HepG2 (cell line): ENCODE measurements around the gene KRTAP10-9. TPM values are rescaled to one million over a fixed set of nuclear protein-coding genes. Genes with fewer than 3 reads are reported as not detected.

Experiments used
- CCAR2 ChIP-seq: fragments of 200-400 bp; formaldehyde crosslinking; optimal IDR thresholded peaks from 2 replicates; pipeline ENCODE3; 2018; ENCODE audit warnings: low read depth, mild to moderate bottlenecking, low read length, moderate library complexity
- FOXO1 ChIP-seq: sonication (generic); formaldehyde crosslinking; IDR thresholded peaks from 2 replicates; pipeline ENCODE4 v1.4.0; 2020; ENCODE audit warnings: missing genetic modification reagents
- GABPA ChIP-seq, 2 experiments: IDR thresholded peaks; 2 replicates each; pipeline ENCODE4 v1.6.1; 2011 to 2016; ENCODE audit warnings: low read depth in 2 of 2, low read length in 1 of 2, missing biosample characterization in 1 of 2, missing genetic modification characterization in 1 of 2
- HOXA3 ChIP-seq: sonication (generic); formaldehyde crosslinking; IDR thresholded peaks from 2 replicates; pipeline ENCODE4 v1.5.0; 2020; ENCODE audit warnings: missing genetic modification reagents
- KLF6 ChIP-seq: IDR thresholded peaks from 2 replicates; pipeline ENCODE4 v1.8.0; 2016; ENCODE audit warnings: missing biosample characterization, missing genetic modification reagents
- MED8 ChIP-seq: sonication (generic); formaldehyde crosslinking; IDR thresholded peaks from 2 replicates; pipeline ENCODE4 v1.8.1; 2023; ENCODE audit warnings: mild to moderate bottlenecking, missing genetic modification reagents; ENCODE audit not compliant: insufficient replicate concordance
- MIER3 ChIP-seq: IDR thresholded peaks from 2 replicates; pipeline ENCODE4 v1.6.1; 2016; ENCODE audit warnings: missing compliant biosample characterization, borderline replicate concordance
- NCOA1 ChIP-seq: sonication (generic); formaldehyde crosslinking; IDR thresholded peaks from 2 replicates; pipeline ENCODE4 v1.9.0; 2021; ENCODE audit warnings: missing genetic modification reagents
- NR1H2 ChIP-seq: sonication (generic); formaldehyde crosslinking; IDR thresholded peaks from 2 replicates; pipeline ENCODE4 v1.8.1; 2022; ENCODE audit warnings: low read depth, missing genetic modification reagents, borderline replicate concordance
- PAF1 ChIP-seq: IDR thresholded peaks from 2 replicates; pipeline ENCODE4 v1.6.1; 2016; ENCODE audit warnings: missing genetic modification reagents, missing compliant biosample characterization
- PAWR ChIP-seq: sonication (generic); formaldehyde crosslinking; IDR thresholded peaks from 2 replicates; pipeline ENCODE4 v1.4.0; 2020; ENCODE audit warnings: missing genetic modification reagents, mild to moderate bottlenecking, borderline replicate concordance
- POLR2AphosphoS5 ChIP-seq: IDR thresholded peaks from 2 replicates; pipeline ENCODE4 v1.6.1; 2012; ENCODE audit warnings: low read depth, low read length
- RORA ChIP-seq: sonication (generic); formaldehyde crosslinking; IDR thresholded peaks from 2 replicates; pipeline ENCODE4 v1.5.0; 2020; ENCODE audit warnings: mild to moderate bottlenecking, missing genetic modification reagents, moderate library complexity
- SP4 ChIP-seq: sonication (generic); formaldehyde crosslinking; IDR thresholded peaks from 2 replicates; pipeline ENCODE4 v1.8.1; 2023; ENCODE audit warnings: mild to moderate bottlenecking, missing genetic modification reagents
- TBX3 ChIP-seq: fragments of 450-650 bp; IDR thresholded peaks from 2 replicates; pipeline ENCODE4 v1.6.1; 2017; ENCODE audit warnings: antibody characterized with exemption, mild to moderate bottlenecking, inconsistent platforms, borderline replicate concordance
- ZNF12 ChIP-seq: sonication (generic); formaldehyde crosslinking; IDR thresholded peaks from 2 replicates; pipeline ENCODE4 v1.5.0; 2020; ENCODE audit warnings: missing genetic modification reagents
- ZNF160 ChIP-seq: sonication (generic); formaldehyde crosslinking; IDR thresholded peaks from 2 replicates; pipeline ENCODE4 v1.8.0; 2022; ENCODE audit warnings: mild to moderate bottlenecking, inconsistent platforms, missing genetic modification reagents
- ZNF232 ChIP-seq: sonication (generic); formaldehyde crosslinking; IDR thresholded peaks from 2 replicates; pipeline ENCODE4 v1.4.0; 2020; ENCODE audit warnings: missing genetic modification reagents, borderline replicate concordance
- ZNF563 ChIP-seq: sonication (generic); formaldehyde crosslinking; IDR thresholded peaks from 2 replicates; pipeline ENCODE4 v1.8.0; 2022; ENCODE audit warnings: mild to moderate bottlenecking, moderate library complexity, missing genetic modification reagents
- ZNF609 ChIP-seq: sonication (generic); formaldehyde crosslinking; IDR thresholded peaks from 2 replicates; pipeline ENCODE4 v1.4.0; 2020; ENCODE audit warnings: mild to moderate bottlenecking, missing genetic modification reagents, borderline replicate concordance
- ZNF879 ChIP-seq: sonication (generic); formaldehyde crosslinking; IDR thresholded peaks from 2 replicates; pipeline ENCODE4 v1.8.1; 2023; ENCODE audit warnings: missing genetic modification reagents
- polyA plus RNA-seq, 8 experiments: library from polyadenylated mRNA; depleted of rRNA in 3 of 8; stranded (reverse) in 7 of 8; unstranded in 1 of 8; fragments of >200 nt; fragmentation: Illumina TruSeq in 4 of 8; extraction: Trizol in 4 of 8; gene quantifications; 2 replicates each; pipeline versions ENCODE4 v1.2.1 to v1.2.3, GENCODE V29; 2011 to 2016; ENCODE audit warnings: low read depth in 4 of 8, missing spikeins in 1 of 8, mixed read lengths in 1 of 8; ENCODE audit not compliant: insufficient read depth in 1 of 8
- total RNA-seq, 5 experiments: library from RNA; depleted of rRNA; stranded (reverse); fragments of >200 nt; fragmentation: Illumina TruSeq; extraction: Trizol; gene quantifications; 2 replicates each; pipeline ENCODE4 v1.2.3, GENCODE V29; 2016; ENCODE audit warnings: low read depth in 1 of 5
- TF ChIP-seq, protein P1 (sequence below): IDR thresholded peaks from 2 replicates; pipeline ENCODE4 v1.6.1; 2016
- TF ChIP-seq, protein P2 (sequence below): sonication (generic); formaldehyde crosslinking; IDR thresholded peaks from 2 replicates; pipeline ENCODE4 v1.4.0; 2020; ENCODE audit warnings: missing genetic modification reagents

KRTAP10-9 gene
- total and polyA plus RNA-seq, 2 of the 13 experiments (the other 11 are each of a cell fraction or from before 2014, with no cell fraction given): not detected

DNA sequence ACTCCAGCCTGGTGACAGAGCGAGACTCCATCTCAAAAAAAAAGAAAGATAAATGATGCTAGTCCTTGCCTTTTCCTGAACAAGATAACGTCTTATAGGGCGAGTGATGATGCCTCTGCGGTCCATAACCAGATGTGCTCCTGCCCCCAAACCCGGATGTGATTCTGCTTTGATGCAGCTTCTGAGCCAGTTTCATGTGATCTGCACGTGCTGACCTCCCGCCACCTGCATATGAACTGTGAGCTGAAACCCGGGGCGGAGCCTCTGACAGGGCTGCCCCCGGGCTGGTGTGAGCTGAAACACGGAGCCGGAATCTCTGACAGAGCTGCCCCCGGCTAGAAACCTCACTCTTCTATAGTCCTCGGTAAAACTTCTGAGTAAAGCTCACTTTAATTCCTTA lies 26.2 kb downstream of the KRTAP10-9 start (continued):
- TF ChIP-seq ZNF609 (CRISPR knock-in tag) (no peak), NCOA1 (CRISPR knock-in tag) (no peak), ZNF563 (CRISPR knock-in tag) (peak; percentile 44; the same call in 1 of the 2 replicates), ZNF879 (CRISPR knock-in tag) (no peak), ZNF12 (CRISPR knock-in tag) (no peak), PAWR (CRISPR knock-in tag) (no peak), MED8 (CRISPR knock-in tag) (no peak), FOXO1 (no peak), RORA (CRISPR knock-in tag) (no peak), HOXA3 (no peak), KLF6 (CRISPR knock-in tag) (0 out of 2 replicates have a peak, but pooled peaks have one; percentile 65), POLR2AphosphoS5 (no peak), ZNF160 (CRISPR knock-in tag) (no peak), CCAR2 (no peak), MIER3 (CRISPR knock-in tag) (no peak), ZNF232 (CRISPR knock-in tag) (no peak), SP4 (CRISPR knock-in tag) (no peak), NR1H2 (CRISPR knock-in tag) (no peak), TBX3 (no peak), GABPA (IDR thresholded peaks at IDR 0.05; ENCODE audit: low read depth, low read length) (no peak), GABPA (CRISPR knock-in tag; IDR thresholded peaks at IDR 0.05; ENCODE audit: low read depth) (peak; percentile 12; the same call in 1 of the 2 replicates), PAF1 (CRISPR knock-in tag) (no peak)
- TF ChIP-seq, protein P1, sequence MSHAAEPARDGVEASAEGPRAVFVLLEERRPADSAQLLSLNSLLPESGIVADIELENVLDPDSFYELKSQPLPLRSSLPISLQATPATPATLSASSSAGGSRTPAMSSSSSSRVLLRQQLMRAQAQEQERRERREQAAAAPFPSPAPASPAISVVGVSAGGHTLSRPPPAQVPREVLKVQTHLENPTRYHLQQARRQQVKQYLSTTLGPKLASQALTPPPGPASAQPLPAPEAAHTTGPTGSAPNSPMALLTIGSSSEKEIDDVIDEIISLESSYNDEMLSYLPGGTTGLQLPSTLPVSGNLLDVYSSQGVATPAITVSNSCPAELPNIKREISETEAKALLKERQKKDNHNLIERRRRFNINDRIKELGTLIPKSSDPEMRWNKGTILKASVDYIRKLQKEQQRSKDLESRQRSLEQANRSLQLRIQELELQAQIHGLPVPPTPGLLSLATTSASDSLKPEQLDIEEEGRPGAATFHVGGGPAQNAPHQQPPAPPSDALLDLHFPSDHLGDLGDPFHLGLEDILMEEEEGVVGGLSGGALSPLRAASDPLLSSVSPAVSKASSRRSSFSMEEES (CRISPR knock-in tag): 0 out of 2 replicates have a peak, but pooled peaks have one; percentile 46
- TF ChIP-seq, protein P2, sequence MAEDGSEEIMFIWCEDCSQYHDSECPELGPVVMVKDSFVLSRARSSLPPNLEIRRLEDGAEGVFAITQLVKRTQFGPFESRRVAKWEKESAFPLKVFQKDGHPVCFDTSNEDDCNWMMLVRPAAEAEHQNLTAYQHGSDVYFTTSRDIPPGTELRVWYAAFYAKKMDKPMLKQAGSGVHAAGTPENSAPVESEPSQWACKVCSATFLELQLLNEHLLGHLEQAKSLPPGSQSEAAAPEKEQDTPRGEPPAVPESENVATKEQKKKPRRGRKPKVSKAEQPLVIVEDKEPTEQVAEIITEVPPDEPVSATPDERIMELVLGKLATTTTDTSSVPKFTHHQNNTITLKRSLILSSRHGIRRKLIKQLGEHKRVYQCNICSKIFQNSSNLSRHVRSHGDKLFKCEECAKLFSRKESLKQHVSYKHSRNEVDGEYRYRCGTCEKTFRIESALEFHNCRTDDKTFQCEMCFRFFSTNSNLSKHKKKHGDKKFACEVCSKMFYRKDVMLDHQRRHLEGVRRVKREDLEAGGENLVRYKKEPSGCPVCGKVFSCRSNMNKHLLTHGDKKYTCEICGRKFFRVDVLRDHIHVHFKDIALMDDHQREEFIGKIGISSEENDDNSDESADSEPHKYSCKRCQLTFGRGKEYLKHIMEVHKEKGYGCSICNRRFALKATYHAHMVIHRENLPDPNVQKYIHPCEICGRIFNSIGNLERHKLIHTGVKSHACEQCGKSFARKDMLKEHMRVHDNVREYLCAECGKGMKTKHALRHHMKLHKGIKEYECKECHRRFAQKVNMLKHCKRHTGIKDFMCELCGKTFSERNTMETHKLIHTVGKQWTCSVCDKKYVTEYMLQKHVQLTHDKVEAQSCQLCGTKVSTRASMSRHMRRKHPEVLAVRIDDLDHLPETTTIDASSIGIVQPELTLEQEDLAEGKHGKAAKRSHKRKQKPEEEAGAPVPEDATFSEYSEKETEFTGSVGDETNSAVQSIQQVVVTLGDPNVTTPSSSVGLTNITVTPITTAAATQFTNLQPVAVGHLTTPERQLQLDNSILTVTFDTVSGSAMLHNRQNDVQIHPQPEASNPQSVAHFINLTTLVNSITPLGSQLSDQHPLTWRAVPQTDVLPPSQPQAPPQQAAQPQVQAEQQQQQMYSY (CRISPR knock-in tag): peak; percentile 94
